NCI-H748 treated with DMSO at 0.1 percent for 48 hours (cell line): Measurements from ENCODE around the gene TAP1.

Experiments used
- DNase-seq: peaks from one replicate; lab custom pipeline; 2025; lab: John Stamatoyannopoulos, UW

TAP1 gene

DNA sequence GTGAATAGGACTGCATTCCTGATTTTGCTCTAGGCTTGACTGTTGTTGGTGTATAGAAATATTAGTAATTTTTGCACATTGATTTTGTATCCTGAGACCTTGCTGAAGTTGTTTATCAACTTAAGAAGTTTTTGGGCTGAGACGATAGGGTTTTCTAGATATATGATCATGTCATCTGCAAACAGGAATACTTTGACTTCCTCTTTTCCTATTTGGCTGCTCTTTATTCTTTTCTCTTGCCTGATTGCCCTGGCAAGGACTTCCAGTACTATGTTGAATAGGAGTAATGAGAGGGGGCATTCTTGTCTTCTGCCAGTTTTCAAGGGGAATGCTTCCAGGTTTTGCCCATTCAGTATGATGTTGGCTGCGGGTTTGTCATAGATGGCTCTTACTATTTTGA lies 50.1 kb downstream of the TAP1 start:
- no peak for DNase-seq

DNA sequence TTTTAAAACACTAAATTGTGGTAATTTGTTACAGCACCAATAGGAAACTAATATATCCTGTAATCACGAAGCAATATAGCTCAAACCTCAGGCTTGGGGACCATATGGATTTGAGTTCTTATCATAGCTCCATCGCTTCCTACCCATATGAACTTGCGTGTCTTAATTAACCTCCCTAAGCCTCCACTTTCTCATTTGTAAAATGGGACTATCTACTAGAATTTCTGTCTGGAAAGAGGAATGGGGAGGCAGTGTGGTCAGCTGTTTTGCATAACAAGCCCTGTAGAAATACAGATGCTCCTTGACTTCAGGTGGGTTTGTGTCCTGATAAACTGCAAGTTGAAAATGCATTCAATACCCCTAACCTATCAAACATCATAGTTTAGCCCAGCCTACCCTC lies 53.8 kb downstream of the TAP1 start:
- DNase-seq, result no peak

DNA sequence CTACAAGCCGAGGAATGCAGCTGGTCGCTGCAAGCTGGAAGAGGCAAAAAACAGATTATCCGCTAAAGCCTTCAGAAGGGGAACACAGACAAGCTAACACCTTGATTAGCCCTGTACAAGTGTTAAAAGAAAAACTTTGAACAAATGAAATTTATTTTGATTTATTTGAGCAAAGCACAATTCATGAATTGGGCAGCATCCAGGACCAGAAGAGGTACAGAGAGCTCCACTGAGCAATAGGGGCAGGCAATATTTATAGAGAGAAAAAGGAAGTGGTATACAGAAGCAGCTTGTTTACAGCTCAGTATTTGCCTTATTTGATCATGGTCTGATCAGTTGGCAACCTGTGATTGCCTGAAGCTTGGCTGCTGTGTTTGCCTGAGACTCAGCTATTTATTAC lies 54.3 kb downstream of the TAP1 start:
- no peak for DNase-seq

DNA sequence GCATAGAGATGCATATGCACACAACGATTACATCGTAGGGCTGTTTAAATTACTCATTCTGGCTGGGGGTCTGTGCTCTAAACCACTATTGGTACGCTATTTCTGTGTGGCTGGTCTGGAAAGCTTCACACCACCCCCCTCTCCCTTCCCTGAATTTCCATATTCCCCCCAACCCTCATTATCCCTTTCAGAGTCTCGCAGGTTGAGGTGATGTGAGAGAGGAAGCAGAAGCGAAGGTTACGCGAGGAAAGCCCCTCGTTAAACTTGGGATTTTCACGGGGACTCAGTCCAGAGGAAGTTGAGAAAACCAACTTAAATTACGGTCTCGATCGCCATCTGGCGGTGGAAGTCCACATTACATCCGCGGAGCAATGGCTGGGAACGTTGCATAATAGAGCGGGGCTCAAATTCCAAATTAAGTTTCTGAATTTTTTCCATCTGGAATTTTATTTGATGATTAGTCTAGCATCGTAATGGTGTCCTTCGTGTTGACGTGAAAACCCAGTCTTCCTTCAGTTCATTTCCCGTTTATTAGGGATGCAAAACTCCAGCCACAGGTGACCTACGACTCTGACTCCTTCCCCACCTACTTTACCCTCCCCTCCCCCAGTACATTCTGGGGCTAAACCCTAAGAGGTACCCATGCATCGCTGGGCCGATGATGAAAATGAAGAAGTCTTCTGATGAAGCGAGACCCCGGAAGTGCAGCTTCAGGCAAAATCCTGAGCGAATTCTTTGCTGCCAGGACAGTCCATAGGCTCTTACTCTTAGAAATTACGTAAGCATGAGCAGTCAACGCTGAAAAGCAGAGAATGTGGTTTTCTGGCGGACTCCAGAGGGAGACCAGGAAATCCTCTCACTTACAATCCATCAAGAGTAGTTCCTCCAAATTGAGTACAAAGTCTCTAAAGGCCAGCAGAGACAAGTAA lies 56.4 kb downstream of the TAP1 start:
- peak; percentile 25 for DNase-seq
